ENCODE data around the gene CT45A5.
A peak's percentile ranks its signal among the peaks of the same experiment; 100 is the strongest.
"Not testable (repeated sequence)": the region's sequence is repeated elsewhere in the genome, so short reads cannot be mapped to it uniquely, and the experiment has no call there.

The CT45A5 gene

GRCh38 chrX:135785403-135785802, at the start of gene CT45A5:
Gene CT45A5 (minus strand): TSS chrX:135785503. CDS start chrX:135781729, 3,774 bp downstream.
- DNase-seq: not testable (repeated sequence)

- DNase-seq: not testable (repeated sequence)
These were observed 34.6 kb upstream of the CT45A5 start, which contains the start of gene CT45A2 for GRCh38 chrX:135819912-135820311. Gene CT45A2 (minus strand): TSS chrX:135820012. CDS start chrX:135816265, 3,747 bp downstream.

GRCh38 chrX:135802687-135803086, 17.4 kb upstream of the CT45A5 start, which contains the start of gene CT45A6:
Gene CT45A6 (minus strand): TSS chrX:135802787. CDS start chrX:135798993, 3,794 bp downstream.
- not testable (repeated sequence) for DNase-seq

- DNase-seq: not testable (repeated sequence)
These were observed 17.2 kb downstream of the CT45A5 start, which contains the start of gene CT45A3 for GRCh38 chrX:135768091-135768490. Gene CT45A3 (minus strand): TSS chrX:135768191. CDS start chrX:135764444, 3,747 bp downstream.

GRCh38 chrX:135744739-135745138, 40.6 kb downstream of the CT45A5 start:
- not testable (repeated sequence) for DNase-seq

- no peak for DNase-seq
These were observed 44.0 kb downstream of the CT45A5 start for GRCh38 chrX:135741192-135741715.

GRCh38 chrX:135740681-135741149, 44.6 kb downstream of the CT45A5 start:
- peak; percentile 58 to 76 for DNase-seq

- no peak for DNase-seq
These were observed 47.8 kb downstream of the CT45A5 start for GRCh38 chrX:135737366-135738071.

GRCh38 chrX:135734666-135735065, 50.6 kb downstream of the CT45A5 start:
- DNase-seq: not testable (repeated sequence)
